K562 (cell line): ENCODE measurements around the gene WDR90.

Experiments used
- ELF4 ChIP-seq: fragments of 450-650 bp; formaldehyde crosslinking; IDR thresholded peaks from 2 replicates; pipeline ENCODE4 v1.4.0; 2022; ENCODE audit warnings: missing genetic modification characterization
- HDAC6 ChIP-seq: IDR thresholded peaks from 2 replicates; pipeline ENCODE4 v1.6.1; 2012; ENCODE audit warnings: low read depth, mild to moderate bottlenecking, control low read depth, inconsistent platforms, low read length, moderate library complexity
- SMAD4 ChIP-seq: fragments of 250-450 bp; sonication (Bioruptor Pico); conservative IDR thresholded peaks from 2 replicates; pipeline ENCODE4 v1.8.0; 2021; ENCODE audit warnings: inconsistent platforms, mild to moderate bottlenecking, moderate library complexity
- TF ChIP-seq, protein P1 (sequence below): fragments of 250-450 bp; sonication (Bioruptor Pico); IDR thresholded peaks from 2 replicates; pipeline ENCODE4 v1.9.0; 2021; ENCODE audit warnings: mild to moderate bottlenecking

DNA sequence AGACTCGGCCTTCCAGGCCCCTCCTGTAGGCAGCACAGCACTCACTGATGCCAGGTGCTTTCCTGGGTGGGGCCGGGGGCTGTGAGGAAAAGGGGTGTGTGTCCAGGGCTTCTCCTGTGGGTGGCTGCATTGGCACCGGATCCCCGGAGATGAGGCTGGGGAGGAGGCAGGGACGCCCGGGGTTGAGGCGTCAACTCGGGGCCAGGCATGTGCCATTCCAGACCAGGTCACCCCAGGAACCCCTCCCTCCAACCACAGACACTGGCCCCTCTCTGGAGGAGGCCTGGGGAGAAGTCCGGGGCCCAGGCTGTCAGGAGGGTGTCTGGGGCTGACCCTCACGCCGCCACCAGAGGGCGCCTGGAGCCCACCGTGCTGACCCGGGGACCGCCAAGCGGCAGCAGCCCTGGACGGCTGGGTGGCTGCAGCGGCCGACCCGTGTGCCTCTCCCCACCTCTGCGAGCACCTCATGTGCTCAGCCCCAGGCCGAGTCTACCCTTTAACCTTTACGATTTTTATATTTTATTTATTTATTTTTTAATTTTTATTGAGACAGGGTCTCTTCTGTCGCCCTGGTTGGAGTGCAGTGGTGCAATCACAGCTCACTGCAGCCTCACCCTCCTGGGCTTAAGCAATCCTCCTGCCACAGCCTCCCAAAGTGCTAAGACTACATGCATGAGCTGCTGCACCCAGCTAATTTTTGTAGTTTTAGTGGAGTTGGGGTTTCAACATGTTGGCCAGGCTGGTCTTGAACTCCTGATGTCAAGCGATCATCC, 62.6 kb downstream of the WDR90 start:
- TF ChIP-seq ELF4: no peak
- no peak for TF ChIP-seq SMAD4 (CRISPR knock-in tag)
- no peak for TF ChIP-seq HDAC6
- TF ChIP-seq, protein P1, sequence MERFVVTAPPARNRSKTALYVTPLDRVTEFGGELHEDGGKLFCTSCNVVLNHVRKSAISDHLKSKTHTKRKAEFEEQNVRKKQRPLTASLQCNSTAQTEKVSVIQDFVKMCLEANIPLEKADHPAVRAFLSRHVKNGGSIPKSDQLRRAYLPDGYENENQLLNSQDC (CRISPR knock-in tag): no peak
